DOHH2 (cell line): Measurements from ENCODE around the gene CREBBP.

Experiments used
- CTCF ChIP-seq: fragments of 200-600 bp; sonication (generic); IDR thresholded peaks from one replicate; pipeline ENCODE4 v1.5.1; 2014; ENCODE audit warnings: antibody characterized with exemption, mild to moderate bottlenecking, low read depth, low read length; ENCODE audit not compliant: poor library complexity, severe bottlenecking
- EZH2phosphoT487 ChIP-seq: fragments of 200-600 bp; sonication (generic); IDR thresholded peaks from 2 replicates; pipeline ENCODE4 v1.6.1; 2017; ENCODE audit warnings: borderline replicate concordance, mild to moderate bottlenecking, antibody characterized with exemption, low read length, moderate library complexity, mixed read lengths

- TF ChIP-seq CTCF = no peak
- TF ChIP-seq EZH2phosphoT487 = no peak
Measured at GRCh38 chr16:3718019-3718391, 162.5 kb downstream of the CREBBP start.
